SK-N-SH treated with all-trans-retinoic acid at 6 μM for 48 hours (cell line): ENCODE data around the gene PRUNE2.

ENCODE experiments used
- ARNTL ChIP-seq: fragments of 450-650 bp; formaldehyde crosslinking; IDR thresholded peaks from 2 replicates; pipeline ENCODE4 v1.5.0; 2020; ENCODE audit warnings: low read depth, mild to moderate bottlenecking, moderate library complexity, borderline replicate concordance
- BACH2 ChIP-seq: fragments of 250-450 bp; sonication (Bioruptor Pico); IDR thresholded peaks from 2 replicates; pipeline ENCODE4 v1.9.0; 2021; ENCODE audit warnings: mild to moderate bottlenecking, borderline replicate concordance
- POU6F1 ChIP-seq: fragments of 250-450 bp; sonication (Bioruptor Pico); IDR thresholded peaks from 2 replicates; pipeline ENCODE4 v1.8.0; 2021; ENCODE audit warnings: low read depth, mild to moderate bottlenecking, moderate library complexity, borderline replicate concordance
- TCF4 ChIP-seq: fragments of 250-450 bp; sonication (Bioruptor Pico); IDR thresholded peaks from 2 replicates; pipeline ENCODE4 v1.8.0; 2021; ENCODE audit warnings: mild to moderate bottlenecking, moderate library complexity, borderline replicate concordance
- ZFP3 ChIP-seq: fragments of 250-450 bp; sonication (Bioruptor Pico); IDR thresholded peaks from 2 replicates; pipeline ENCODE4 v1.5.0; 2020; ENCODE audit warnings: mild to moderate bottlenecking, moderate library complexity
- ZNF70 ChIP-seq: fragments of 450-650 bp; formaldehyde crosslinking; IDR thresholded peaks from 2 replicates; pipeline ENCODE4 v1.5.0; 2020; ENCODE audit warnings: mild to moderate bottlenecking, moderate library complexity

- TF ChIP-seq TCF4 (CRISPR knock-in tag) (no peak), POU6F1 (CRISPR knock-in tag) (no peak), ARNTL (CRISPR knock-in tag) (no peak), BACH2 (CRISPR knock-in tag) (no peak), ZFP3 (CRISPR knock-in tag) (no peak), ZNF70 (CRISPR knock-in tag) (no peak)
Measured at GRCh38 chr9:76852026-76852425, 53.9 kb downstream of the PRUNE2 start.
